Eye (tissue), 1 donor: ENCODE data around the gene PON1.

ENCODE experiments used
- DNase-seq: peaks from one replicate; pipeline ENCODE4 v3.0.0-alpha.2; 2015

PON1 gene

DNA sequence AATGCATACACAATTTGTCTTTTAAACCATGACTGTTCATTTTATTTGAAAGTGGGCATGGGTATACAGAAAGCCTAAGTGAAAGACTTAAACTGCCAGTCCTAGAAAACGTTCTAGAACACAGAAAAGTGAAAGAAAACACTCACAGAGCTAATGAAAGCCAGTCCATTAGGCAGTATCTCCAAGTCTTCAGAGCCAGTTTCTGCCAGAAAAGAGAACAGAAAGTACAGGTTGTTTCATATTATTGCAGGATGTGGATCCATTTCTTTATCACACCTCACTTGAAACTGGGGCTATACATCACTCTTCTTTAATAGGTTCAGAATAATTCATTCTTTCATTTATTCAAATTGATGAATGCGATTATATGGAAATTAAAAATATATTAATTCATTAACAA is 7.7 kb downstream of the PON1 start:
- no peak for DNase-seq

DNA sequence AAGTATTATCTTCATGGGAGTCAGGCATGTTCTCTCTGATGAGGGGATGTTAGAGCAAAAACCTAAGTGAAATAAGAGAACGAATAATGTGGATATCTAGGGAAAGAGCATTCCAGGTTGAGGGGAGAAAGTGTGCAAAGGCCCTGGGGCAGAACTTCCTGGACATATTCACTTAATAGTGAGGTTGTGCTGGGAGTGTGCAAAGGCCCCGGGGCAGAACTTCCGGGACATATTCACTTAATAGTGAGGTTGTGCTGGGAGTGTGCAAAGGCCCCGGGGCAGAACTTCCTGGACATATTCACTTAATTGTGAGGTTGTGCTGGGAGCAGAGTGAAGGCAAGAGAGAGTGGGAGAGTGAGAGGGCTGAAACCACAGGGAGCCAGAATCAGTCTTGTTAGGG is 11.8 kb downstream of the PON1 start:
- DNase-seq, result no peak

- DNase-seq, result no peak
Observed at GRCh38 chr7:95311389-95311788, 12.9 kb downstream of the PON1 start.

DNA sequence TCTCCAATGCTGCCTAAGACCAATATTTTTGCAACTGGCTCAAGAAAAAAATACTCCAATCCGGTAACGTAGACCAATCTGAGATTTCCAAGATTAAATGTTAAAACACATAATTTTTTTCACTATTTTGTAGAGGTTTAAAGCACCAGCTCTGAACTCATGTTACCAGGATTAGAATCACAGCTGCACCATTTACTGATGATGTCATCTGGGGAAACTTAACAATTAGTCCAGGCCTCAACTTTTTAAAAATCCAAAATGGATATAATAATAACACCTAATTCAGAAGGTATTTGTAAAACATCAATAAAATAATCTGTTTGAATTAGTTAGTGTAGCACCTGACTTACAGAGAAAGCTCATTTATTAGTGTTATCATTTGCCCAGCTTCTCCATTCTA is 14.4 kb downstream of the PON1 start:
- DNase-seq, result no peak

DNA sequence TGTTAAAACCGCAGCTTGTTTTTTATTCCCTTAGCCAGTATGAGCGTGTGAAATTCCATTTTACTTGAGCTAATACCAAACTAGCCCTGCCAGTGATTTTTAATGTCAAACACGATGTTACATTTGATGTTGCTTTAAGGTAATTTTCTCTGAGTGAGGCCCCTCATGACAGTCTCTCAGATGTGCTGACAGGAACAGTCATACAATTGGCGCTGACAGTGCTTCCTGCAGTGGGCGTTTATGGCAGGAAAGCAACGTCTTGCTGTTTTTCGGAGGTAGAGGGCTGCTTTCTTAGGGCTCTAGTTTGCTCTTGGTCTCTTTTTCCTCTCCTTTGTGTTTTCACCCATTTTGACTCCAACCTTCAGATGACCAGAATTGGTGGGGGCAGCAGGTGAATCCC is 19.3 kb downstream of the PON1 start:
- no peak for DNase-seq

DNA sequence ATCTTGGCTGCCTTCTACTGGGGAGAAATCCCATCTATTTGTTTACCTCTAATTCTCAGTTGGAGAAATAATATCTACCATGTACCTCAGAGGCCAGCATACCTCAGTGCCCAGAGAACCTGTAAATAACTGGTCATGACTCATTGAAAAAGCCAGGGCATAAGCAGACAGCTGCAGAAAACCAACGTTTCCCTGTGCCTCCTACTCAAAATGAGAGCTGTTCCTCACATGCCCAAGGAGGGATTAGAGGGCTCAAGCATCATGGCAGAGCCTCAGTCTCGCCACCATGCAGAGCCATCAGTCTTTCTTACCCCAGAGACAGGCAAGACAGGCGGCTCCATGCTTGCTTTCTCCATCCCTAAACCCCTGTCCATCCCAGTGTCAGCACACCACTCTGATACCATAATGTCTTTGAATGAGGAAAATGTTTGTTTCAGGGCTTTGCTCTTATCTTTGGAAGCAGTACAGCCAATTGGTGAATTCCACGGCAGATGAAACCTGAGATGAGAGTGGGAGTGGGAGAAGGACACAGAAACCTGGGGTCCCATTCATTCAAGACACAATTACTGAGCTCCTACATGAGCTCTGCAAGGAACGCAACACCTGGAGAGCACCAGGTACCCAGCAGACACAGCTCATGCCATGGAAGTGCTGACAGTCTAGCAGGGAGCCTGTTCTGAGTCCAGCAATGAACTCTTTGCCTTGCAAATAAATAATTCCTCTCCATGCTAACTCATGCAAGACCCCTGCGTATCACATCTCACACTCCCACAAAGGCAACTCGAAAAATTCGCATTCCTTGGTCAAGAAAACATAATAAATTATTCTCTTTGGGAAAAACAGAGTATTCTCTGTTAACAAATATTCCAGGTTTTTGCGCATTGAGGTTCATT is 21.1 kb downstream of the PON1 start:
- no peak for DNase-seq

- no peak for DNase-seq
Observed at GRCh38 chr7:95298091-95298490, 26.2 kb downstream of the PON1 start.

DNA sequence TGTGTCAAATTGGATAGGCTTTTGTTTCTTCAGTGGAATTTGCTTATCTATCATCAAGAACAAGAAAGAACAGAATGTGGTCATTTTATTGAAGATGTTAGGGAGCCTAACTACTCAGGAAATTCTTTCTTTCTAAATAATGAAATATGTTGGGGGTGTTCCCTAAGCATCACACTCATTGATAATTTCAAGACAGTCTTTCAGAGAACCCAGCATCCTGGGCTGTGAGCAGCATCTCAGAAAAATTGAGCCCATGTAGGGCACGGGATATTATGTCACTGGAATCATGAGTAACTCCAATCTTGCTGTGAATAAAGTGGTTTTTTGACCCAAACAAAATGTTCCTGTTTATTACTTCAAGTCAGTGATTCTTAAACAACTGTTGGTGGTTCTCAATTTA is 27.3 kb downstream of the PON1 start:
- DNase-seq, result no peak

DNA sequence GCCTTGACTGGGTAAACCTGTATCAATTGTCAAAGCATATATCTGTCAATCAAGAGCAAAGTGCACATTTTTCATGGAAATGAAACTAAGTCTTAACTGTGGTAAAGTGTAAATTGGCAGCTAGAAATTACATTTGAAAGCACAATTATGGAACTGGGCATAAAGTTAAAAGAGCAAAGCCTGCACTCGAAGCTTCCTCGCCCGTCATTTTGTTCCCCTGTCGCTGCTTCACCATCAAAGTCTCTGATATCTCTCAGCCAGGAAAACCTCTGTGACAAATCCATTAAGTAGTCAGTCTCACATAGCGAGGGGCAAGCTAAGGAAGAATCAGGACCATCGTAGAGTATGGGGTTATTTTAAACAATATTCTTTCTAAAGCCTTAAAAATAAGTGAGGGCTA is 27.9 kb downstream of the PON1 start:
- DNase-seq, result no peak

- no peak for DNase-seq
Observed at GRCh38 chr7:95295397-95295796, 28.9 kb downstream of the PON1 start.

DNA sequence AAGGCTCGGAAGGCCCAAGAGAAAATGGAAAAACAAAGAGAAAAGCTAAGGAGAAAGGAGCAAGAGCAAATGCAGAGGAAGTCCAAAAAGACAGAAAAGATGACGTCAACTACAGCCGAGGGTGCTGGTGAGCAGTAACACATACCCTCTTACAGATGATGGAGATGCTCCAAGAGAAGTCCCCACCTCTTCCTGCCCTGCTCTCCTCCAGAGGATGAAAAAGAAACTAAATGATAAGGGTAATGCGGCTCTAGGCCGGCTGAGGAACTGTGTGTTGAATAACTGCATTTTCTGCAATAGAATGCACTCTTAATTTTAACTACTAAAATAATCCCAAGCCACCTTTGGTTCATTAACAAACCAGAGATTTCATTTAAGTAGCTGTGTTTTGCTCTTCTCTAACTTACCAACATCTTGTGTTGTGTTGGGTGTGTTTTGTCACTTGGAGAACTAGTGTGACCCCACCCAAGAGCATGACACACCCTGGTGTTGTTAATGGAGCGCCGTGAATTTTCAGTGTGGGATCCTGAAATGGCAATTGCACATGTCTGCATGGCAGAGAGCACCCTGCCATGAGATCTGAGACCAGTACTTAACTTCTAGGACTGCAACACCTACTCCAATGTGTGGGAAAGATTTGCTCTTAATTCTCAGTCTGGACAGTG is 34.0 kb downstream of the PON1 start:
- no peak for DNase-seq

DNA sequence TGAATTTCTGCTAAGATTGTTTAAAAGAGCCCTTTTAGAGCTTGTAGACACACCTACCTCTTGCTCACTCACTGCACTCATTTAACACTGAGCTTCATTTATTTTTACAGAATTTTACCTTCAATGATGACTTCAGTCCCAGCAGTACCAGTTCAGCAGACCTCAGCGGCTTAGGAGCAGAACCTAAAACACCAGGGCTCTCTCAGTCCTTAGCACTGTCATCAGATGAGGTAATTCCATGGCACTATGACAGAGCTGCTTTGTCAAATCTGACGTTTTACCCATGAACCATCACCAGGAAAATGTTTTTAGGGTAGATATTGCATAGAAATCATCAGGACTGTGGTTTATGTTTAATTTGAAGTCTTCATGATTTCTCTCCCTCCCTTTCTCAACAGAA is 38.2 kb downstream of the PON1 start:
- no peak for DNase-seq

GRCh38 chr7:95279417-95279816 is 44.9 kb downstream of the PON1 start:
- no peak for DNase-seq

DNA sequence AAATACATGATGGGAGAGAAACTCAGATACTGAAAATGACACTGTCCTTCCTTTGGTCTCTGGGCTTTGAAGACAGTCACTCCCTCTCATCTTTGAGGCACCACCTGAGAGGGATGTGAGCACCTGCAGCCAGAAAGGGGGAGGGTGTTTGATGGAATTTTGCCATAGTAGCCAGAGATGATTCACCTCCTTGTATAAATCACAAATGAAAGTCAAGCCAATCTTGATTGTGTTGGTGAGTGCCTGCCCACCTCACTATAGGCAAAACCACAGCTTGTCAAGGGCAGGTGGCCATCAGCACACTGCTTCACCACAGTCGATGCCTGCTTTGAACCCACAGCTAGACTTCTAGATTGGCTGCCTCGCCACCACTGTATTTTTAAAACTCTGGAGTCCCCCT is 48.2 kb downstream of the PON1 start:
- no peak for DNase-seq

DNA sequence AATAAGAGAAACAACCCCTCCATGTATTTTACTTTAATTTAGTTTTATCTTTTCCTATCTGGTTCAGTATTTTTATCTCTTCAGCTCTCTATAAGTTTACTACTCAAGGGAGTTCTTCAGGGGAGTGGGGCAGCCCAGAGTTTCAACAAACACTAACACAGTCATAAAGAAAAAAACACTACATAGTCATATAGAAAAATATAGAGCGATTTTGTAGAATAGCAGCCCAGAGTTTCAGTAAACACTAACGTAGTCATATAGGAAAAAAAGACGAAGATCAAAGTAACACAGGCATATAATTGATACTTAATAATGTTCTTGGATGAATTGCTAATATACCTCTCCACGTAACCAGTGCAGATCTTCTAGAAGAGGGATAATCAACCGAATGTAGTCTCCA is 54.7 kb downstream of the PON1 start:
- no peak for DNase-seq

DNA sequence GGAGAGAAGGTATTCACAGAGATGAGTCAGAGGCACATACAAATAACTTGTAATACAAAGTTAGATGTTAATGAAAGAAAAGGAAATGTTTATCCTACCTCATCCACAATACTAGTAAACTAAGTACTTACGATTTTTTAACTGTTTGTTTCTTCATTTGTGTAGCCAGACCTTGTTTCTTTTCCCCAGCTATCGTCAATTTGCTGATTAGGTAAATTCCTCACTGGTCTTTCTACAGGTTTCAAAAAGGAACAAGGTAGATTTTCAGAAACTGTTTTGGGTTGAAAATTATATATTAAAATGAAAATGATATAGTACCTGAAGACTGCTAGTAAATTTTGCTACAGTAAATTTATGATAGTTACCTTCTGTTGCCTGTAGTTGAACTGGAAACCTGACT is 56.6 kb downstream of the PON1 start:
- DNase-seq, result no peak

DNA sequence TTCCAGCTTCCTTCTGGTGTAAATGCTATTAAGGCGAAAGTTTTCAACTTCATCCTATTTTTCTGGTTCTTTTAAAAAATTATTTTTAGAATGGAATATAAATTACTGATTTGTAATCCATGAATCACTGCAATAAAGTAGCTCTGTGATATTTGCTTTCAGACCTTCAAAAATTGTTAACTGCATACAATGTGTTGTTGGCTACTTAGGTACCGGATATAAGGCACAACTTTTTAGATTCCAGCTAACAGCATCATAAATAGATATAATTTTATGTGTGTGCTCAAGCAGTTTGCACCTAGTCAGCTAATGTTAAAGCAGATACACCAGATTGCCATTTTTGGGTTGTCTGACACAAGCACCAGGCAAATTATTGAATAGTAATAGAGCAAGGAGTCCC is 58.7 kb downstream of the PON1 start:
- no peak for DNase-seq

GRCh38 chr7:95264363-95264891 is 59.9 kb downstream of the PON1 start:
- DNase-seq, result peak; percentile 13

GRCh38 chr7:95263785-95264362 is 60.5 kb downstream of the PON1 start:
- DNase-seq, result no peak

- DNase-seq, result no peak
Observed at GRCh38 chr7:95262875-95263274, 61.5 kb downstream of the PON1 start.

DNA sequence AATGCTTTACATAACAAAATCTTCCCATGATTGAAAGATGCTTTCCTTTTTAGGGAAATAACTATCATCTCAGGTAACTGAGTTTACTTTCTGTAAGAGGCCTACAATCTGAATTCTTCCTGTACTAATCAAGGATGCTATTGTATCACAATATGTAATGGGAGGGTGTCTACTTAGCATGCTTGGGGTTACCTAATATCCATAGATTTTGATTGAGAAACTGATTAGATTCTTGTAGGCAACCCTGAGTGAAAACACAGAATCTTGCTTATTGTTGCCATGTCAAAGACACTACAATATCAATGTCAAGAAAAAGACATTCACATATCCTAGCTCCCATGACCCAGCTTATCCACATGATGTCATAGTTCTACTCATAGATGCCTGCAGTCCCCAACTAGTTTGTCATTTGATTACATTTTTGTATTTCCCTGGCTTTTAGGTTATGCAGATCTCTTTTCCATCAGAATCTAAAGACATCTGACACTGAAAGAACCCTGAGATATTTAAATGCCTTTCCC is 62.4 kb downstream of the PON1 start:
- DNase-seq, result no peak

GRCh38 chr7:95255691-95256090 is 68.6 kb downstream of the PON1 start:
- DNase-seq, result no peak

- no peak for DNase-seq
Observed at GRCh38 chr7:95253986-95254385, 70.3 kb downstream of the PON1 start.

GRCh38 chr7:95251966-95252365 is 72.4 kb downstream of the PON1 start:
- DNase-seq, result no peak
